ENCODE data around the gene MAD1L1.
"Not testable (repeated sequence)": the region's sequence is repeated elsewhere in the genome, so short reads cannot be mapped to it uniquely, and the experiment has no call there.

DNA sequence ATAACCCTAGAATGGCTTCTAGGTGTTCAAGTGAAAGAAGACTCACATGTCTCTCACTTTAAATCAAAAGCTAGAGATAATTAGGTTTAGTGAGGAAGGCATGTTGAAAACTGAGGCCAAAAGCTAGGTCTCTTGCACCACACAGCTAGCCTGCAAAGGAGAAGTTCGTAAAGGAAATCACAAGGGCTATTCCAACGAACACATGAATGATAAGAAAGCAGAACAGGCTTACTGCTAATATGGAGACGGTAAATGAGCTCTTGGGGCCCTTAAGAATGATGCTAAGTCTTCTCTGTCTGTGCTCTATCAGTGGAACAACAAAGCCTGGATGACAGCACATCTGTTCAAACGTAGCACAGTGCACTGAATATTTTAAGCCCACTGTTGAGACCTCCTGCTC, 401.3 kb downstream of the MAD1L1 start:
- not testable (repeated sequence) for TF ChIP-seq SP1 (CRISPR knock-in tag; conservative IDR thresholded peaks at IDR 0.05); NFE2L1 (CRISPR knock-in tag; IDR thresholded peaks at IDR 0.05); TCF7 (CRISPR knock-in tag; IDR thresholded peaks at IDR 0.05; ENCODE audit: low read depth); CREM (CRISPR knock-in tag; IDR thresholded peaks at IDR 0.05); NFYB (CRISPR knock-in tag; conservative IDR thresholded peaks at IDR 0.05; ENCODE audit: low read depth); TEAD4 (CRISPR knock-in tag; IDR thresholded peaks at IDR 0.05)
- TF ChIP-seq, protein P1, sequence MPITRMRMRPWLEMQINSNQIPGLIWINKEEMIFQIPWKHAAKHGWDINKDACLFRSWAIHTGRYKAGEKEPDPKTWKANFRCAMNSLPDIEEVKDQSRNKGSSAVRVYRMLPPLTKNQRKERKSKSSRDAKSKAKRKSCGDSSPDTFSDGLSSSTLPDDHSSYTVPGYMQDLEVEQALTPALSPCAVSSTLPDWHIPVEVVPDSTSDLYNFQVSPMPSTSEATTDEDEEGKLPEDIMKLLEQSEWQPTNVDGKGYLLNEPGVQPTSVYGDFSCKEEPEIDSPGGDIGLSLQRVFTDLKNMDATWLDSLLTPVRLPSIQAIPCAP (CRISPR knock-in tag; IDR thresholded peaks at IDR 0.05), result not testable (repeated sequence)
- TF ChIP-seq, protein P2, sequence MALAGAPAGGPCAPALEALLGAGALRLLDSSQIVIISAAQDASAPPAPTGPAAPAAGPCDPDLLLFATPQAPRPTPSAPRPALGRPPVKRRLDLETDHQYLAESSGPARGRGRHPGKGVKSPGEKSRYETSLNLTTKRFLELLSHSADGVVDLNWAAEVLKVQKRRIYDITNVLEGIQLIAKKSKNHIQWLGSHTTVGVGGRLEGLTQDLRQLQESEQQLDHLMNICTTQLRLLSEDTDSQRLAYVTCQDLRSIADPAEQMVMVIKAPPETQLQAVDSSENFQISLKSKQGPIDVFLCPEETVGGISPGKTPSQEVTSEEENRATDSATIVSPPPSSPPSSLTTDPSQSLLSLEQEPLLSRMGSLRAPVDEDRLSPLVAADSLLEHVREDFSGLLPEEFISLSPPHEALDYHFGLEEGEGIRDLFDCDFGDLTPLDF (CRISPR knock-in tag; IDR thresholded peaks at IDR 0.05), result not testable (repeated sequence)
- TF ChIP-seq, protein P3, sequence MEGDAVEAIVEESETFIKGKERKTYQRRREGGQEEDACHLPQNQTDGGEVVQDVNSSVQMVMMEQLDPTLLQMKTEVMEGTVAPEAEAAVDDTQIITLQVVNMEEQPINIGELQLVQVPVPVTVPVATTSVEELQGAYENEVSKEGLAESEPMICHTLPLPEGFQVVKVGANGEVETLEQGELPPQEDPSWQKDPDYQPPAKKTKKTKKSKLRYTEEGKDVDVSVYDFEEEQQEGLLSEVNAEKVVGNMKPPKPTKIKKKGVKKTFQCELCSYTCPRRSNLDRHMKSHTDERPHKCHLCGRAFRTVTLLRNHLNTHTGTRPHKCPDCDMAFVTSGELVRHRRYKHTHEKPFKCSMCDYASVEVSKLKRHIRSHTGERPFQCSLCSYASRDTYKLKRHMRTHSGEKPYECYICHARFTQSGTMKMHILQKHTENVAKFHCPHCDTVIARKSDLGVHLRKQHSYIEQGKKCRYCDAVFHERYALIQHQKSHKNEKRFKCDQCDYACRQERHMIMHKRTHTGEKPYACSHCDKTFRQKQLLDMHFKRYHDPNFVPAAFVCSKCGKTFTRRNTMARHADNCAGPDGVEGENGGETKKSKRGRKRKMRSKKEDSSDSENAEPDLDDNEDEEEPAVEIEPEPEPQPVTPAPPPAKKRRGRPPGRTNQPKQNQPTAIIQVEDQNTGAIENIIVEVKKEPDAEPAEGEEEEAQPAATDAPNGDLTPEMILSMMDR (IDR thresholded peaks at IDR 0.05), result not testable (repeated sequence)
- TF ChIP-seq, protein P4, sequence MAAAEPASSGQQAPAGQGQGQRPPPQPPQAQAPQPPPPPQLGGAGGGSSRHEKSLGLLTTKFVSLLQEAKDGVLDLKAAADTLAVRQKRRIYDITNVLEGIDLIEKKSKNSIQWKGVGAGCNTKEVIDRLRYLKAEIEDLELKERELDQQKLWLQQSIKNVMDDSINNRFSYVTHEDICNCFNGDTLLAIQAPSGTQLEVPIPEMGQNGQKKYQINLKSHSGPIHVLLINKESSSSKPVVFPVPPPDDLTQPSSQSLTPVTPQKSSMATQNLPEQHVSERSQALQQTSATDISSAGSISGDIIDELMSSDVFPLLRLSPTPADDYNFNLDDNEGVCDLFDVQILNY (CRISPR knock-in tag; IDR thresholded peaks at IDR 0.05), result not testable (repeated sequence)
- TF ChIP-seq, protein P5, sequence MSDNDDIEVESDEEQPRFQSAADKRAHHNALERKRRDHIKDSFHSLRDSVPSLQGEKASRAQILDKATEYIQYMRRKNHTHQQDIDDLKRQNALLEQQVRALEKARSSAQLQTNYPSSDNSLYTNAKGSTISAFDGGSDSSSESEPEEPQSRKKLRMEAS (CRISPR knock-in tag; IDR thresholded peaks at IDR 0.05), result not testable (repeated sequence)
- TF ChIP-seq, protein P6, sequence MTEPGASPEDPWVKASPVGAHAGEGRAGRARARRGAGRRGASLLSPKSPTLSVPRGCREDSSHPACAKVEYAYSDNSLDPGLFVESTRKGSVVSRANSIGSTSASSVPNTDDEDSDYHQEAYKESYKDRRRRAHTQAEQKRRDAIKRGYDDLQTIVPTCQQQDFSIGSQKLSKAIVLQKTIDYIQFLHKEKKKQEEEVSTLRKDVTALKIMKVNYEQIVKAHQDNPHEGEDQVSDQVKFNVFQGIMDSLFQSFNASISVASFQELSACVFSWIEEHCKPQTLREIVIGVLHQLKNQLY (CRISPR knock-in tag; IDR thresholded peaks at IDR 0.05), result not testable (repeated sequence)
- TF ChIP-seq, protein P7, sequence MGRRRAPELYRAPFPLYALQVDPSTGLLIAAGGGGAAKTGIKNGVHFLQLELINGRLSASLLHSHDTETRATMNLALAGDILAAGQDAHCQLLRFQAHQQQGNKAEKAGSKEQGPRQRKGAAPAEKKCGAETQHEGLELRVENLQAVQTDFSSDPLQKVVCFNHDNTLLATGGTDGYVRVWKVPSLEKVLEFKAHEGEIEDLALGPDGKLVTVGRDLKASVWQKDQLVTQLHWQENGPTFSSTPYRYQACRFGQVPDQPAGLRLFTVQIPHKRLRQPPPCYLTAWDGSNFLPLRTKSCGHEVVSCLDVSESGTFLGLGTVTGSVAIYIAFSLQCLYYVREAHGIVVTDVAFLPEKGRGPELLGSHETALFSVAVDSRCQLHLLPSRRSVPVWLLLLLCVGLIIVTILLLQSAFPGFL (CRISPR knock-in tag; IDR thresholded peaks at IDR 0.05; ENCODE audit: borderline replicate concordance), result not testable (repeated sequence)
